Progenitor cell of endocrine pancreas (in vitro differentiated cells): ENCODE results near the gene DRAM1. TPM values are rescaled to one million over a fixed set of nuclear protein-coding genes. Genes with fewer than 3 reads are reported as not detected.

Experiments
- DNase-seq: peaks from one replicate; pipeline ENCODE4 v3.0.0; 2021; ENCODE audit warnings: low spot score; ENCODE audit not compliant: unreplicated experiment
- H3K27ac Mint-ChIP-seq: 2 replicates; pipeline ENCODE4 v1.8.0; 2021; ENCODE audit warnings: mild to moderate bottlenecking, moderate library complexity, mixed read lengths
- H3K27me3 Mint-ChIP-seq: 2 replicates; pipeline ENCODE4 v1.8.0; 2021; ENCODE audit warnings: mixed read lengths
- H3K36me3 Mint-ChIP-seq: 2 replicates; pipeline ENCODE4 v1.8.0; 2022; ENCODE audit warnings: mixed read lengths; ENCODE audit not compliant: insufficient read depth
- H3K4me1 Mint-ChIP-seq: 2 replicates; pipeline ENCODE4 v1.8.0; 2021; ENCODE audit warnings: low read depth, mixed read lengths
- H3K4me3 Mint-ChIP-seq: 2 replicates; pipeline ENCODE4 v1.8.0; 2021; ENCODE audit warnings: low read depth, mild to moderate bottlenecking, moderate library complexity, mixed read lengths
- H3K9me3 Mint-ChIP-seq: 2 replicates; pipeline ENCODE4 v1.8.0; 2021; ENCODE audit warnings: low read depth, mixed read lengths
- total RNA-seq: library from RNA; stranded (reverse); gene quantifications from 2 replicates; pipeline ENCODE4 v1.2.1, GENCODE V29; 2021
- TF ChIP-seq, protein P1 (sequence below): fragments of 200-600 bp; sonication (generic); IDR thresholded peaks from one replicate; pipeline ENCODE4 v1.5.0; 2021; ENCODE audit warnings: antibody characterized with exemption, mild to moderate bottlenecking; ENCODE audit not compliant: unreplicated experiment

DRAM1 gene
- total RNA-seq, 1 donor from 2014 or later = 3.8 TPM

DNA sequence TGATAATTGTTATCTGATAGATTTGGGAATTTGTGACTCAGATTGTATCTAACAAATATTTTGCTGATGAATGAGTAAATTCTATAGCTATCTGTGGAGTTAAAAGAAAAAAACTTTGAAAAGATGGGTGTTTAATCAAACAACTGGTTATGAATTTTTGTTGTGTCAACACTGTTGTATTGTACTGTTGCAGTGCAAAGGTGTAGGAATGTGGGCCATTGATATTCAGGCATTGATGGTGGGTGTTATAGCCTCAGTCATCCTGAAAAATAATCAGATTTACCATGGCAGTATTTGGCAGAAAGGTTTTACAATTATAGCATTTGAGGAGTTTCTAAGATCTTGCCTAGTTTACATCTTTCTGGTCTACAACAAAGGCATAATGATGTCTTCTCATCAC is 15.4 kb downstream of the DRAM1 start:
- TF ChIP-seq, protein P1, sequence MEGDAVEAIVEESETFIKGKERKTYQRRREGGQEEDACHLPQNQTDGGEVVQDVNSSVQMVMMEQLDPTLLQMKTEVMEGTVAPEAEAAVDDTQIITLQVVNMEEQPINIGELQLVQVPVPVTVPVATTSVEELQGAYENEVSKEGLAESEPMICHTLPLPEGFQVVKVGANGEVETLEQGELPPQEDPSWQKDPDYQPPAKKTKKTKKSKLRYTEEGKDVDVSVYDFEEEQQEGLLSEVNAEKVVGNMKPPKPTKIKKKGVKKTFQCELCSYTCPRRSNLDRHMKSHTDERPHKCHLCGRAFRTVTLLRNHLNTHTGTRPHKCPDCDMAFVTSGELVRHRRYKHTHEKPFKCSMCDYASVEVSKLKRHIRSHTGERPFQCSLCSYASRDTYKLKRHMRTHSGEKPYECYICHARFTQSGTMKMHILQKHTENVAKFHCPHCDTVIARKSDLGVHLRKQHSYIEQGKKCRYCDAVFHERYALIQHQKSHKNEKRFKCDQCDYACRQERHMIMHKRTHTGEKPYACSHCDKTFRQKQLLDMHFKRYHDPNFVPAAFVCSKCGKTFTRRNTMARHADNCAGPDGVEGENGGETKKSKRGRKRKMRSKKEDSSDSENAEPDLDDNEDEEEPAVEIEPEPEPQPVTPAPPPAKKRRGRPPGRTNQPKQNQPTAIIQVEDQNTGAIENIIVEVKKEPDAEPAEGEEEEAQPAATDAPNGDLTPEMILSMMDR = no peak
- peaks cover 3% of the 10 kb centered on the region for H3K4me1 Mint-ChIP-seq
- H3K9me3 Mint-ChIP-seq = no peaks in the 10 kb centered on the region
- H3K27ac Mint-ChIP-seq = no peak overlapping the region
- H3K4me3 Mint-ChIP-seq = no peak overlapping the region
- H3K36me3 Mint-ChIP-seq = no peaks in the 10 kb centered on the region
- peaks cover 5% of the 10 kb centered on the region for H3K27me3 Mint-ChIP-seq
- DNase-seq = no peak

DNA sequence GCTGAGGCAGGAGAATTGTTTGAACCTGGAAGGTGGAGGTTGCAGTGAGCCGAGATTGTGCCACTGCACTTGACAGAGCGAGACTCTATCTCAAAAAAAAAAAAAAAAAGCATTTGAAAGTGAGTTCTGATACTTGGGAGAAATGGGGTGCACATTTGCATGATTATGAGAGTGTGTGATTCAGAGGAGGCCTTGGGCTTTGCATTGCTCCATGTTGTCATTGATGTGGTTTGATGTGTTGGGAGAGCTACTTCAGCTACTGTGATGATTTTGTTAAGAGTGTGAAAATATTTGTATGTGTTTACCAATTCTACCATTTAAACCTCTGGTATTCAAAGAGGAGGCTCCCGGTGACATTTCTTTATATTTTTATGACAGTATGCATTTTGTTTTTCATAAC is 24.4 kb downstream of the DRAM1 start:
- DNase-seq = no peak
- Mint-ChIP-seq H3K9me3 (no peaks in the 10 kb centered on the region), H3K27ac (no peak overlapping the region), H3K36me3 (no peaks in the 10 kb centered on the region), H3K4me3 (no peak overlapping the region), H3K4me1 (no peaks in the 10 kb centered on the region), H3K27me3 (no peaks in the 10 kb centered on the region)
- TF ChIP-seq, protein P1 = no peak

DNA sequence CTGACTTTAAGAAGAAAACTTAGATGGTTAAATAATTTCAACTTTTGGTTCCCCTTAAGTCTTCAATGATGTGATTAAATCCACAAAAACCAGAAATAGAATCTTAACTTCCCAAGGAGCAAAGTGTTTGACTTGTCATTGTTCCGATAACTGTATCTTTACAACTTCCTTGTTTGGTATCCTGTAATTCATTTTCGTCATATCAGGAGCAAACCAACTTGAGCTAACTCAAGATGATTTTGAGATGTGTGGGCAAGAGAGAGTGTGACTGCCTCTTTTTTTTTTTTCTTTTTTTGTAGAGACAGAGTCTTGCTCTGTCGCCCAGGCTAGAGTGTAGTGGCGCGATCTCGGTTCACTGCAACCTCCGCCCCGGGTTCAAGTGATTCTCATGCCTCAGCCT is 25.3 kb downstream of the DRAM1 start:
- Mint-ChIP-seq H3K36me3 (no peaks in the 10 kb centered on the region), H3K9me3 (no peaks in the 10 kb centered on the region), H3K27me3 (no peaks in the 10 kb centered on the region), H3K27ac (no peak overlapping the region), H3K4me1 (no peaks in the 10 kb centered on the region), H3K4me3 (no peak overlapping the region)
- TF ChIP-seq, protein P1 = no peak
- DNase-seq = no peak

DNA sequence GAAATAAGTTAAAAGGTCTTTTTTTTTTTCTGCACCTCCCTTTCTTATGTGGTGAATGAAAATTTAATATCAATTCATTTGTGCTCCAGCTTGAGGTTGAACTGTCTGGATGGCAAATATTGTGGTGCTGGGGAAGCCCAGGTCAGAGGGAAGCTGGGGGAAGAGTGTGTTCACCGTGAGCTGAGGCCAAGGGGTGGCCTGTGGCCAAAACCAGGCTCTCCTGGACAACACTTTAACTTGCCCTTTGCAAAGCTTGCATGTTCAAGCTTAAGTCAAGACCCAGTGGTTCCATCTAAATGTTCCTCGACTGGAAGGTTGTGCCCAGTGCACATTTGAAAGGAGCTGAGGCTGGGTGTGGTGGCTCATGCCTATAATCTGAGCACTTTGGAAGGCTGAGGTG is 28.8 kb downstream of the DRAM1 start:
- Mint-ChIP-seq H3K4me1 (peaks cover 4% of the 10 kb centered on the region), H3K27ac (no peak overlapping the region), H3K36me3 (no peaks in the 10 kb centered on the region), H3K4me3 (no peak overlapping the region), H3K27me3 (no peaks in the 10 kb centered on the region), H3K9me3 (no peaks in the 10 kb centered on the region)
- TF ChIP-seq, protein P1 = no peak
- no peak for DNase-seq

DNA sequence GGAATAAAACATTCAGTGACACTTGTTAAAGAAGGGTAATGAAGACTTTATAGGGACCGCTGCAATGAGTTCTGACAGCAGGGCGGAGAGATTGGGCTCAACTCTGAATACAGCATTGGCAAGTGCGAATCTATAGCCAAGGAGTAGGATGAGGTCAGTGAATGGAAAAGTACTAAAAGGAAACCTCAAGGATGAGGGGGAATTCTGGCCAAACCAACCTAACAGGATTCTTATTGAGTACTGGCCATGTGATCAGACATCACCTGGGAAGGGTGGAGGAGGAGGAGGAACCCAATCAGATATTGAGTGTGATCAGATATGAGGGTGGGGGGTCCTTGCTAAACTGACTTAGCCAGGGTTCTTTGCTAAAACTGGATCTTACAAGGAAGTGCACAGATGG is 31.0 kb downstream of the DRAM1 start:
- peaks cover 4% of the 10 kb centered on the region for H3K4me1 Mint-ChIP-seq
- H3K36me3 Mint-ChIP-seq = no peaks in the 10 kb centered on the region
- H3K4me3 Mint-ChIP-seq = no peak overlapping the region
- H3K9me3 Mint-ChIP-seq = no peaks in the 10 kb centered on the region
- DNase-seq = no peak
- TF ChIP-seq, protein P1 = no peak
- H3K27ac Mint-ChIP-seq = no peak overlapping the region
- no peaks in the 10 kb centered on the region for H3K27me3 Mint-ChIP-seq
